ENCODE data around the gene RPS6KA4. TPM values are rescaled to one million over a fixed set of nuclear protein-coding genes. Genes with fewer than 3 reads are reported as not detected.

Gene RPS6KA4
- total RNA-seq, 1 donor from 2014 or later = 36.1 TPM

DNA sequence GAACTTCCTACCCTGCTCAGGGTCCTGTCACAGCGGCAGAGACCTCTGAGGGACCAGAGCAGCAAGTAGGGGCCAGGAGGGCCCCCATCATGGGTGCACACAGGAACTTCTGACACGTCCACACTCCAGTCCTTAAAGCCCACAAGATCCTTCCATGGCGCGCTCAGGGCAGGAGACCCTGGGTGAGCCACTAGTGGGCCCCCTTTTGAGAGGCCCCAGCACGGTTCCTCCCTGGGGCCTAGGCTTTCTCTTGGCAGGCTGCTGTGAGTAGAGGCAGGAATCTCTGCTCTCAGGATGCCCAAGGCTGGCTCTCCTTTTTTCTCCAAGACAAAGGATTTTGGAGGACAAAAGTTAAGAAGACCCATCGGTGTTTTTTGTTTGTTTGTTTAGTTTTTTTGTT is 22.4 kb downstream of the RPS6KA4 start:
- ATAC-seq (no peak), DNase-seq (no peak)
- TF ChIP-seq, protein P1, sequence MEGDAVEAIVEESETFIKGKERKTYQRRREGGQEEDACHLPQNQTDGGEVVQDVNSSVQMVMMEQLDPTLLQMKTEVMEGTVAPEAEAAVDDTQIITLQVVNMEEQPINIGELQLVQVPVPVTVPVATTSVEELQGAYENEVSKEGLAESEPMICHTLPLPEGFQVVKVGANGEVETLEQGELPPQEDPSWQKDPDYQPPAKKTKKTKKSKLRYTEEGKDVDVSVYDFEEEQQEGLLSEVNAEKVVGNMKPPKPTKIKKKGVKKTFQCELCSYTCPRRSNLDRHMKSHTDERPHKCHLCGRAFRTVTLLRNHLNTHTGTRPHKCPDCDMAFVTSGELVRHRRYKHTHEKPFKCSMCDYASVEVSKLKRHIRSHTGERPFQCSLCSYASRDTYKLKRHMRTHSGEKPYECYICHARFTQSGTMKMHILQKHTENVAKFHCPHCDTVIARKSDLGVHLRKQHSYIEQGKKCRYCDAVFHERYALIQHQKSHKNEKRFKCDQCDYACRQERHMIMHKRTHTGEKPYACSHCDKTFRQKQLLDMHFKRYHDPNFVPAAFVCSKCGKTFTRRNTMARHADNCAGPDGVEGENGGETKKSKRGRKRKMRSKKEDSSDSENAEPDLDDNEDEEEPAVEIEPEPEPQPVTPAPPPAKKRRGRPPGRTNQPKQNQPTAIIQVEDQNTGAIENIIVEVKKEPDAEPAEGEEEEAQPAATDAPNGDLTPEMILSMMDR (IDR thresholded peaks at IDR 0.05) = no peak
- no peaks in the 10 kb centered on the region for H3K36me3 ChIP-seq
- H3K27ac ChIP-seq = no peak overlapping the region
- intact Hi-C loops (cut with DNase I) = no loop called here
- H3K4me1 ChIP-seq = no peaks in the 10 kb centered on the region
- H3K4me3 ChIP-seq = no peak overlapping the region
- peaks cover 10% of the 10 kb centered on the region for H3K27me3 ChIP-seq (ENCODE audit: low read depth)
- no peaks in the 10 kb centered on the region for H3K9me3 ChIP-seq

DNA sequence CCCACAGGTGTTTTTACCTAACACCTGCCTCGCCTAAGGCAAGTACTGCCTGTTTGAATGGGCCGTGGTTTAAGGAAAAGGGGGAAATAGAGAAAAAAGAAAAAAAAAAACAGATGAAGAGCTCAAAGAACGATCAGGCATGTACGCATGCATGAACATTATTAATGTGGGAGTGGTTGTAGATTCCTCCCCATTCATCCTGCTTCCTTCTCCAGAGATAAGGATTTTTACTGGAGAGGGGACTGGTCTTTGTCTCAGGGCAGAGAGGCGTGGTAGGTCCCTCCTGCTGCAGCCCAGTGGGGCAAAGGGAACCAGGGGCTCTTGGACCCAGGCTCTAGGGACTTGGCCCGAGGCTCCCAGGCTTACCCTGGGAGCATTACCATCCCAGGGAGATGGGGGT is 23.1 kb downstream of the RPS6KA4 start:
- H3K27ac ChIP-seq = no peak overlapping the region
- H3K4me1 ChIP-seq = no peaks in the 10 kb centered on the region
- TF ChIP-seq, protein P1 (IDR thresholded peaks at IDR 0.05) = no peak
- no peak overlapping the region for H3K4me3 ChIP-seq
- no peaks in the 10 kb centered on the region for H3K9me3 ChIP-seq
- H3K27me3 ChIP-seq (ENCODE audit: low read depth) = peaks cover 10% of the 10 kb centered on the region
- no peaks in the 10 kb centered on the region for H3K36me3 ChIP-seq
- DNase-seq (no peak), ATAC-seq (no peak)
- intact Hi-C loops (cut with DNase I) = no loop called here

DNA sequence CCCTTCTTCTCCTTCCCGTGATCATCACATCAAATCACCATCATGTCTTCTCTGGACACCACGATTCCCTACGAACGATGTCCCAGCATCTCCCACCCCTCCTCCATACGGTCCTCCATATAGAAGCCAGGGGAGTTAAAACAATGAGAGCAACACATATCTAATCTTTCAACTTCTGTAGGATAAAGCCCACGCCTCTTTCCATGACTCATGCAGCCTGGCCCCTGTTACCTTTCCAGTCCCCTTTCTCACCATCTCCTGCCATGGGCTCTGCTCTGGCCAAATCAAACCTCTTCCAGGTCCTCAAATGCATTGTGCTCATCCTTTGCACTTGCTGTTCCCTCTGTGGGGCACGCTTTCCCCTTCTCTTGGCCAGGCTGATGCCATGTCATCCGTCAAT is 23.6 kb downstream of the RPS6KA4 start:
- H3K27me3 ChIP-seq (ENCODE audit: low read depth) = peaks cover 10% of the 10 kb centered on the region
- ATAC-seq (no peak), DNase-seq (no peak)
- H3K9me3 ChIP-seq = no peaks in the 10 kb centered on the region
- H3K4me1 ChIP-seq = no peaks in the 10 kb centered on the region
- H3K36me3 ChIP-seq = no peaks in the 10 kb centered on the region
- no peak overlapping the region for H3K4me3 ChIP-seq
- TF ChIP-seq, protein P1 (IDR thresholded peaks at IDR 0.05) = no peak
- no peak overlapping the region for H3K27ac ChIP-seq
- intact Hi-C loops (cut with DNase I) = no loop called here

DNA sequence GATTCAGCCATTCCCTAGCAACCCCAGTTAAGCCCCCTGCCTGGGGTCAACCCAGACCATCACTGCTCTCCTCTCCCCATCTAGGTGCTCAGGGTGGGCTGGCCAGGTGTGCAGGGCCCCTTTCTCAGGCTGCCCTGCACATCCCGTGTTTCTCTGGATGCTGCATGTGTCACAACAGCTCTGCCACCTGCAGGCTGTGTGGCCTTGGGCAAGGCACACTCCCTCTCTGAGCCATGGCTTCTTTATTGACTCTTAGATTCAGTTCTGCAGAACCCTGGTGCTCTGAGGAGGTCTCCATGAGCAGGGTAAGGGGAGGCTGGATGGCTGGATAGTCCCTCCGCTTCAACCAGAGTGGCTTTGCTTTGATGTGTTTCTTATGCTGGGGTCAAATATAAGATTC is 24.6 kb downstream of the RPS6KA4 start:
- Histone ChIP-seq H3K36me3 (no peaks in the 10 kb centered on the region), H3K27me3 (ENCODE audit: low read depth) (peaks cover 10% of the 10 kb centered on the region), H3K27ac (no peak overlapping the region), H3K9me3 (no peaks in the 10 kb centered on the region), H3K4me3 (no peak overlapping the region), H3K4me1 (no peaks in the 10 kb centered on the region)
- TF ChIP-seq, protein P1 (IDR thresholded peaks at IDR 0.05) = no peak
- no peak for ATAC-seq
- DNase-seq = no peak
- intact Hi-C loops (cut with DNase I) = no loop called here

DNA sequence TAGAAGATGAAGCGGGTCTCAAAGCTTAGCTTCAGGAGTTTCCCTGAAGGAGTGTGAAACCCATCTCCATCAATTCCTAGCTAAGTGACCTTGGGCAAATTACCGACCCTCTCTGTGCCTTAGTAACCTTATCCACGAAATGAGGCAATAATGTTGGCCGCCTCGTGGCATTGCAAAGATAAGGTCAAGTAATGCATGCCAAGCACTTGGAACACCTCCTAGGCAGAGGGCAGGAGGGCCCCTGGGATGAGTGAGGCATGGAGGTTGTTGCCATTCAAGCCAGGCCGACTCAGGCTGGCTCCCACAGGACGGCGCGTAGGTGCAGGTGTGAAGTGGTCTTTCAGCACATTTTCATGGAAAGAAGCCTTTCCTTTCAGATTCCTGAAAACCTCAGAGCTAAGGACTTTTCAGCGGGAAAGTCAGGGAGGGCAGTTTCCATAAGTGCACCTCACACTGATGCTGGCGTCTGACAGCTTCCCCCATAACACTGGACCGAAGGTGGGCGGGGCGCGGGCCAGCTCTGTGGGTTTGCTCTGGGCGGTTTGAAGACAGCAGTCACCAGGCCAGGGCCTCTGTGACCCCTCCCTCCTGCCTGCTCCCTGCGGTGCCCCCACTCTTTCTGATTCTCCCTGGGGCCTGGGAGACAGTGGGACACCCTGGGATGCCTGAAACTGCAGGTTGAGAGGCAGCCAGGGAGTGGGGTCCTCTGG is 25.2 kb downstream of the RPS6KA4 start:
- Histone ChIP-seq H3K27me3 (ENCODE audit: low read depth) (peaks cover 10% of the 10 kb centered on the region), H3K9me3 (no peaks in the 10 kb centered on the region), H3K36me3 (no peaks in the 10 kb centered on the region), H3K4me1 (no peaks in the 10 kb centered on the region), H3K4me3 (no peak overlapping the region), H3K27ac (no peak overlapping the region)
- ATAC-seq (no peak), DNase-seq (no peak)
- intact Hi-C loops (cut with DNase I) = no loop called here
- TF ChIP-seq, protein P1 (IDR thresholded peaks at IDR 0.05) = no peak
